Ammon's horn (tissue), 1 donor: ENCODE measurements around the gene DNMT3L.
"Not testable (repeated sequence)": the region's sequence is repeated elsewhere in the genome, so short reads cannot be mapped to it uniquely, and the experiment has no call there.

Experiments used
- DNase-seq: peaks from one replicate; pipeline ENCODE4 v3.0.0-alpha.2; 2016; ENCODE audit warnings: low spot score

The DNMT3L gene

GRCh38 chr21:44294391-44295162, 32.9 kb upstream of the DNMT3L start:
- no peak for DNase-seq

- DNase-seq: no peak
Measured at GRCh38 chr21:44293551-44294231, 32.0 kb upstream of the DNMT3L start.

- DNase-seq: no peak
Measured at GRCh38 chr21:44292812-44293195, 31.1 kb upstream of the DNMT3L start.

- no peak for DNase-seq
Measured at GRCh38 chr21:44291936-44292811, 30.5 kb upstream of the DNMT3L start.

GRCh38 chr21:44291078-44291935, 29.6 kb upstream of the DNMT3L start:
- no peak for DNase-seq

- DNase-seq: no peak
Measured at GRCh38 chr21:44290327-44291077, 28.8 kb upstream of the DNMT3L start.

- no peak for DNase-seq
Measured at GRCh38 chr21:44289381-44290010, 27.8 kb upstream of the DNMT3L start.

- DNase-seq: no peak
Measured at GRCh38 chr21:44288251-44289110, 26.8 kb upstream of the DNMT3L start.

GRCh38 chr21:44286716-44287632, 25.3 kb upstream of the DNMT3L start:
- DNase-seq: no peak

- DNase-seq: no peak
Measured at GRCh38 chr21:44286086-44286715, 24.5 kb upstream of the DNMT3L start.

- DNase-seq: no peak
Measured at GRCh38 chr21:44285138-44285992, 23.7 kb upstream of the DNMT3L start, which contains the start of gene AIRE. Gene AIRE, plus strand, starts transcription at chr21:44285876. Its CDS starts 131 bp downstream, at chr21:44286007.

- no peak for DNase-seq
Measured at GRCh38 chr21:44283948-44284347, 22.3 kb upstream of the DNMT3L start.

- DNase-seq: not testable (repeated sequence)
Measured at GRCh38 chr21:44283211-44283785, 21.6 kb upstream of the DNMT3L start.

- DNase-seq: no peak
Measured at GRCh38 chr21:44282370-44282769, 20.7 kb upstream of the DNMT3L start.

GRCh38 chr21:44281801-44282200, 20.1 kb upstream of the DNMT3L start:
- DNase-seq: no peak
